Measurements from ENCODE around the gene CLIP2.
"Not testable (repeated sequence)": the region's sequence is repeated elsewhere in the genome, so short reads cannot be mapped to it uniquely, and the experiment has no call there.

Gene CLIP2

GRCh38 chr7:74380720-74381119 lies 91.5 kb downstream of the CLIP2 start:
- no peak for TF ChIP-seq CTCF (IDR thresholded peaks at IDR 0.05; ENCODE audit: extremely low read depth, missing control alignments)
- no peak for DNase-seq (ENCODE audit: low spot score)

- not testable (repeated sequence) for DNase-seq (ENCODE audit: low spot score)
Observed at GRCh38 chr7:74384086-74384485, 94.9 kb downstream of the CLIP2 start.

GRCh38 chr7:74384854-74385253 lies 95.6 kb downstream of the CLIP2 start:
- not testable (repeated sequence) for DNase-seq (ENCODE audit: low spot score)

GRCh38 chr7:74387606-74388005 lies 98.4 kb downstream of the CLIP2 start:
- DNase-seq (ENCODE audit: low spot score) = no peak
- TF ChIP-seq CTCF (IDR thresholded peaks at IDR 0.05; ENCODE audit: extremely low read depth, missing control alignments) = no peak

GRCh38 chr7:74388880-74389415 lies 99.7 kb downstream of the CLIP2 start:
- no peak for TF ChIP-seq CTCF (IDR thresholded peaks at IDR 0.05; ENCODE audit: extremely low read depth, missing control alignments)
- no peak for DNase-seq (ENCODE audit: low spot score)

- not testable (repeated sequence) for DNase-seq (ENCODE audit: low spot score)
- TF ChIP-seq CTCF (IDR thresholded peaks at IDR 0.05; ENCODE audit: extremely low read depth, missing control alignments) = peak; percentile 21
Observed at GRCh38 chr7:74393722-74394121, 104.5 kb downstream of the CLIP2 start.

- DNase-seq (ENCODE audit: low spot score) = not testable (repeated sequence)
Observed at GRCh38 chr7:74394601-74395000, 105.4 kb downstream of the CLIP2 start.

GRCh38 chr7:74395745-74396311 lies 106.6 kb downstream of the CLIP2 start:
- DNase-seq (ENCODE audit: low spot score) = no peak
- TF ChIP-seq CTCF (IDR thresholded peaks at IDR 0.05; ENCODE audit: extremely low read depth, missing control alignments) = no peak

GRCh38 chr7:74396993-74397392 lies 107.8 kb downstream of the CLIP2 start:
- DNase-seq (ENCODE audit: low spot score) = no peak
- TF ChIP-seq CTCF (IDR thresholded peaks at IDR 0.05; ENCODE audit: extremely low read depth, missing control alignments) = no peak

Data from GM20000 (cell line).